PC-3 (cell line): ENCODE results near the gene COMMD7. TPM values are rescaled to one million over a fixed set of nuclear protein-coding genes. Genes with fewer than 3 reads are reported as not detected.

Experiments used
- ATAC-seq: fragments of 200-7000 bp; cut with Tn5 transposase; 2 replicates; pipeline ENCODE4 v1.9.1; 2020; ENCODE audit warnings: mild to moderate bottlenecking, moderate library complexity
- BruUV-seq: library from RNA; stranded (reverse); fragments of 400-500 nt; replicated peaks from 2 replicates; lab custom pipeline; 2021; lab: Mats Ljungman, UMichigan
- CTCF ChIA-PET: fragments of 300-600 bp; sonication (Branson Sonifier 250); formaldehyde crosslinking; loops from one replicate; lab custom pipeline; 2022; ENCODE audit warnings: antibody characterized with exemption; lab: Charles Lee
- POLR2A ChIA-PET: fragments of 300-600 bp; sonication (Branson Sonifier 250); formaldehyde crosslinking; loops from one replicate; lab custom pipeline; 2022; ENCODE audit warnings: antibody characterized with exemption; ENCODE audit not compliant: unreplicated experiment; lab: Charles Lee
- DNase-seq: peaks from one replicate; pipeline ENCODE4 v3.0.0-alpha.2; 2015
- H2AFZ ChIP-seq: fragments of 300-600 bp; sonication (generic); 2 replicates; pipeline ENCODE4 v1.6.0; 2016; ENCODE audit warnings: antibody characterized with exemption, low read length
- H3F3A ChIP-seq: fragments of 300-600 bp; sonication (generic); one replicate; pipeline ENCODE4 v1.6.0; 2017; ENCODE audit warnings: antibody characterized with exemption, low read length, control low read depth, mild to moderate bottlenecking; ENCODE audit not compliant: unreplicated experiment
- H3K27ac ChIP-seq: fragments of 300-600 bp; sonication (generic); 2 replicates; pipeline ENCODE4 v1.5.1; 2016; ENCODE audit warnings: mild to moderate bottlenecking, low read length
- H3K27me3 ChIP-seq: fragments of 300-600 bp; sonication (generic); 2 replicates; pipeline ENCODE4 v1.6.1; 2016; ENCODE audit warnings: low read length, mixed read lengths
- H3K36me3 ChIP-seq: fragments of 300-600 bp; sonication (generic); 2 replicates; pipeline ENCODE4 v1.6.1; 2016; ENCODE audit warnings: low read depth, mixed run types, low read length, mixed read lengths
- H3K4me1 ChIP-seq: fragments of 300-600 bp; sonication (generic); 2 replicates; pipeline ENCODE4 v1.5.1; 2016; ENCODE audit warnings: low read length; ENCODE audit not compliant: insufficient read depth
- H3K4me2 ChIP-seq: fragments of 300-600 bp; sonication (generic); 2 replicates; pipeline ENCODE4 v1.6.0; 2016; ENCODE audit warnings: low read length
- H3K4me3 ChIP-seq: fragments of 300-600 bp; sonication (generic); 2 replicates; pipeline ENCODE4 v1.5.1; 2016; ENCODE audit warnings: mild to moderate bottlenecking, low read length, mixed read lengths
- H3K79me2 ChIP-seq: fragments of 300-600 bp; sonication (generic); 2 replicates; pipeline ENCODE4 v1.6.1; 2017; ENCODE audit warnings: low read length, mixed read lengths
- H3K9ac ChIP-seq: fragments of 300-600 bp; sonication (generic); 2 replicates; pipeline ENCODE4 v1.6.0; 2016; ENCODE audit warnings: mild to moderate bottlenecking, low read length
- H3K9me2 ChIP-seq: fragments of 300-600 bp; sonication (generic); replicated peaks from 2 replicates; pipeline ENCODE4 v1.6.1; 2016; ENCODE audit warnings: mixed run types, low read length, mixed read lengths
- H3K9me3 ChIP-seq: fragments of 300-600 bp; sonication (generic); 2 replicates; pipeline ENCODE4 v1.6.1; 2016; ENCODE audit warnings: low read length, mixed read lengths
- H4K20me1 ChIP-seq: fragments of 300-600 bp; sonication (generic); 2 replicates; pipeline ENCODE4 v1.6.1; 2016; ENCODE audit warnings: low read length, mixed read lengths
- CTCF ChIP-seq: fragments of 300-600 bp; sonication (generic); conservative IDR thresholded peaks from 2 replicates; pipeline ENCODE4 v1.5.1; 2017; ENCODE audit warnings: antibody characterized with exemption, low read depth, mild to moderate bottlenecking, low read length
- EZH2 ChIP-seq: fragments of 300-600 bp; sonication (generic); IDR thresholded peaks from one replicate; pipeline ENCODE4 v1.6.1; 2017; ENCODE audit warnings: antibody characterized with exemption, mild to moderate bottlenecking, low read length; ENCODE audit not compliant: unreplicated experiment
- EZH2phosphoT487 ChIP-seq: fragments of 300-600 bp; sonication (generic); IDR thresholded peaks from 2 replicates; pipeline ENCODE4 v1.6.1; 2018; ENCODE audit warnings: mild to moderate bottlenecking, antibody characterized with exemption, low read length, borderline replicate concordance
- intact Hi-C: fragments of 100-400 bp; cut with micrococcal nuclease; formaldehyde crosslinking; loops from 2 replicates; pipeline ENCODE4 v1.9.0; 2023
- total RNA-seq: library from RNA; depleted of rRNA; stranded (reverse); fragments of >200 nt; gene quantifications from 2 replicates; pipeline ENCODE4 v1.2.3, GENCODE V29; 2014; rRNA removed

Gene COMMD7
- total RNA-seq, 1 experiment from 2014 or later: 33.5 TPM

GRCh38 chr20:32655903-32656512, 87.3 kb downstream of the COMMD7 start:
- TF ChIP-seq CTCF (no peak), EZH2 (no peak), EZH2phosphoT487 (no peak)
- no peak overlapping the region for H2AFZ ChIP-seq
- H3K27ac ChIP-seq: no peak overlapping the region
- BruUV-seq: no TSS peak
- no peak overlapping the region for H3K4me2 ChIP-seq
- intact Hi-C loops: loop anchor here (5.0 kb wide), 1 partner anchor 554 kb away; no protein-coding TSS in a partner anchor
- H3F3A ChIP-seq: no peaks in the 10 kb centered on the region
- no peaks in the 10 kb centered on the region for H3K79me2 ChIP-seq
- H3K4me1 ChIP-seq: 0 out of 2 replicates have a peak, but pooled peaks cover 3% of the 10 kb centered on the region
- no peak for ATAC-seq
- H3K9ac ChIP-seq: no peak overlapping the region
- no peak for DNase-seq
- CTCF ChIA-PET: no interaction called here
- no peaks in the 10 kb centered on the region for H3K9me2 ChIP-seq
- H4K20me1 ChIP-seq: no peaks in the 10 kb centered on the region
- no peaks in the 10 kb centered on the region for H3K36me3 ChIP-seq
- POLR2A ChIA-PET: no interaction called here
- H3K27me3 ChIP-seq: no peaks in the 10 kb centered on the region
- H3K9me3 ChIP-seq: no peaks in the 10 kb centered on the region
- H3K4me3 ChIP-seq: no peak overlapping the region

- no peaks in the 10 kb centered on the region for H3K36me3 ChIP-seq
- TF ChIP-seq EZH2phosphoT487: no peak
- TF ChIP-seq CTCF: peak; percentile 93
- POLR2A ChIA-PET: no interaction called here
- 0 out of 2 replicates have a peak, but pooled peaks cover 3% of the 10 kb centered on the region for H3K4me1 ChIP-seq
- H3K79me2 ChIP-seq: no peaks in the 10 kb centered on the region
- CTCF ChIA-PET: interaction anchor here (2.3 kb wide), 1 partner anchor 130 kb away, joined by 16 read pairs; no protein-coding TSS in a partner anchor
- no peaks in the 10 kb centered on the region for H3K9me2 ChIP-seq
- no peak overlapping the region for H3K9ac ChIP-seq
- intact Hi-C loops: loop anchor here (1.0 kb wide), 1 partner anchor 132 kb away; no protein-coding TSS in a partner anchor
- DNase-seq: peak; percentile 87
- H3K9me3 ChIP-seq: no peaks in the 10 kb centered on the region
- H4K20me1 ChIP-seq: no peaks in the 10 kb centered on the region
- peak; percentile 99 for ATAC-seq
- peak overlapping the region; percentile 53 for H2AFZ ChIP-seq
- H3K27ac ChIP-seq: no peak overlapping the region
- H3K4me3 ChIP-seq: no peak overlapping the region
- BruUV-seq: no TSS peak
- H3K4me2 ChIP-seq: peak overlapping the region; percentile 35
- H3K27me3 ChIP-seq: no peaks in the 10 kb centered on the region
- H3F3A ChIP-seq: no peaks in the 10 kb centered on the region
These were observed 90.3 kb downstream of the COMMD7 start for GRCh38 chr20:32652739-32653526.

Other genes with a start within 250 kb of the COMMD7 start
- gene NOL4L, start 158.1 kb downstream of the COMMD7 start, total RNA-seq: 5.4 and 7.3 TPM in 2 replicates
- not detected in 2 replicates for gene C20orf203, start 69.5 kb downstream of the COMMD7 start, total RNA-seq
- gene DNMT3B, start 18.9 kb upstream of the COMMD7 start, total RNA-seq: 7.3 and 9.3 TPM in 2 replicates
- 81.4 and 91.3 TPM in 2 replicates for gene MAPRE1, start 76.5 kb upstream of the COMMD7 start, total RNA-seq
- not detected in 2 replicates for gene EFCAB8, start 115.5 kb upstream of the COMMD7 start, total RNA-seq